Right lobe of liver (tissue), 6 donors: ENCODE data around the gene PCBD2. TPM values are rescaled to one million over a fixed set of nuclear protein-coding genes. Genes with fewer than 3 reads are reported as not detected.

ENCODE experiments used
- ATAC-seq, 4 donors: fragments of 200-7000 bp; cut with Tn5 transposase; one replicate each; pipeline ENCODE4 v1.9.1; 2020; ENCODE audit warnings: mild to moderate bottlenecking in 4 of 4, moderate library complexity in 4 of 4
- DNase-seq, 3 donors: peaks; one replicate each; pipeline ENCODE4 v3.0.0-alpha.2; 2020
- H3K27ac ChIP-seq, 3 donors: fragments of 200-600 bp; one replicate each; pipeline ENCODE4 v1.8.0; 2022
- H3K27me3 ChIP-seq, 2 donors: fragments of 200-600 bp; one replicate each; pipeline ENCODE4 v1.8.0; 2022
- H3K36me3 ChIP-seq, 4 donors: fragments of 200-600 bp; sonication (generic) in 1 of 4; one replicate each; pipeline versions ENCODE4 v1.5.1 to v1.8.0; 2017 to 2022; ENCODE audit warnings: control low read depth in 1 of 4
- H3K4me1 ChIP-seq, 4 donors: fragments of 200-600 bp; sonication (generic) in 1 of 4; one replicate each; pipeline versions ENCODE4 v1.5.1 to v1.8.0; 2017 to 2022; ENCODE audit warnings: control low read depth in 1 of 4
- H3K4me3 ChIP-seq, 3 donors: fragments of 200-600 bp; one replicate each; pipeline ENCODE4 v1.8.0; 2022
- H3K9me3 ChIP-seq, 4 donors: fragments of 200-600 bp; sonication (generic) in 1 of 4; one replicate each; pipeline versions ENCODE4 v1.5.1 to v1.8.0; 2017 to 2022; ENCODE audit warnings: control low read depth in 1 of 4
- POLR2A ChIP-seq: fragments of 450-650 bp; IDR thresholded peaks from one replicate; pipeline ENCODE4 v1.6.1; 2017; ENCODE audit warnings: antibody characterized with exemption, mild to moderate bottlenecking
- WGBS: methylation state at CpG from one replicate; pipeline ENCODE4 v1.1.6; 2018; ENCODE audit warnings: low coverage, low lambda C conversion rate; ENCODE audit not compliant: insufficient coverage; ENCODE audit errors: missing lambda C conversion rate; 5-methylcytosine and 5-hydroxymethylcytosine counted together
- intact Hi-C, 2 donors: fragments of 100-400 bp; cut with DNase I; formaldehyde crosslinking; loops; one replicate each; pipeline versions ENCODE4 v1.11.2 to v1.14.1; 2022
- total RNA-seq, 6 experiments: library from RNA; depleted of rRNA in 2 of 6; stranded (reverse); fragments of >200 nt in 2 of 6; fragmentation: NEBNext Ultra II Directional in 3 of 6; extraction: Animal tissue kit (Norgen Biotek cat#: 25700) in 3 of 6; gene quantifications; one replicate each; pipeline versions ENCODE4 v1.1.0 to v1.2.4, GENCODE V29; 2016 to 2023
- TF ChIP-seq, protein P1 (sequence below), 4 donors: fragments of 200-600 bp in 3 of 4; fragments of 450-650 bp in 1 of 4; IDR thresholded peaks; one replicate each; pipeline versions ENCODE4 v1.5.1 to v1.8.0; 2016 to 2022; ENCODE audit warnings: antibody characterized with exemption in 4 of 4, mild to moderate bottlenecking in 2 of 4
- donor health status: DM: no; HTN: yes; CAD: no.
- donor health status: DM: no; HTN: no; CAD: no.
- donor health status: DM: no; HTN: no; CAD: no.
- donor health status: DM: no; HTN: yes; CAD: no.
- donor health status: DM: no; HTN: yes; CAD: no.

The PCBD2 gene
- total RNA-seq, 6 experiments from 2014 or later, result 4.9 to 11.9 (median 10.8) TPM

DNA sequence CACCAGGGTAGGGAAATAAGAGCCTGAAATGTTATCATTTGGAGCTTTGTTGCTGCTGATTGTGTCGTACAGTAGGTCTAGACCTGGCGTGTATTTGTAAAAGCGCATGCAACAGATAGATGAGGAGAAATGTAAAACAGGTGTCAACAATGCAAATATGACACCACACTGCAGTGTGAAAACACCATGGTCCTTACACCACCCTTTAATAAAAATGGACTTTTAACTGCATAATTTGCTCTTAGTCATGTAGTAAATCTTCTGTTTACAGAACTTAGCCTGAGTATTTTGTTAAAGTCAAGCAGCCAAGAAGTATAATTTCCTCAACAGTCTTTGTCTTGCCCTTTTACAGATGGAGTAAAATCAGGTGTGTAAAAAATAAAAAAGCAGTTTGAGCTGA, 13.9 kb downstream of the PCBD2 start:
- WGBS, result 100% methylated on average over 3 of the region's 3 CpGs
- no peak overlapping the region for H3K4me3 ChIP-seq
- H3K27me3 ChIP-seq, result no peaks in the 10 kb centered on the region
- no peak for TF ChIP-seq POLR2A
- TF ChIP-seq, protein P1, sequence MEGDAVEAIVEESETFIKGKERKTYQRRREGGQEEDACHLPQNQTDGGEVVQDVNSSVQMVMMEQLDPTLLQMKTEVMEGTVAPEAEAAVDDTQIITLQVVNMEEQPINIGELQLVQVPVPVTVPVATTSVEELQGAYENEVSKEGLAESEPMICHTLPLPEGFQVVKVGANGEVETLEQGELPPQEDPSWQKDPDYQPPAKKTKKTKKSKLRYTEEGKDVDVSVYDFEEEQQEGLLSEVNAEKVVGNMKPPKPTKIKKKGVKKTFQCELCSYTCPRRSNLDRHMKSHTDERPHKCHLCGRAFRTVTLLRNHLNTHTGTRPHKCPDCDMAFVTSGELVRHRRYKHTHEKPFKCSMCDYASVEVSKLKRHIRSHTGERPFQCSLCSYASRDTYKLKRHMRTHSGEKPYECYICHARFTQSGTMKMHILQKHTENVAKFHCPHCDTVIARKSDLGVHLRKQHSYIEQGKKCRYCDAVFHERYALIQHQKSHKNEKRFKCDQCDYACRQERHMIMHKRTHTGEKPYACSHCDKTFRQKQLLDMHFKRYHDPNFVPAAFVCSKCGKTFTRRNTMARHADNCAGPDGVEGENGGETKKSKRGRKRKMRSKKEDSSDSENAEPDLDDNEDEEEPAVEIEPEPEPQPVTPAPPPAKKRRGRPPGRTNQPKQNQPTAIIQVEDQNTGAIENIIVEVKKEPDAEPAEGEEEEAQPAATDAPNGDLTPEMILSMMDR (IDR thresholded peaks at IDR 0.05), result no peak
- peaks cover 0 to 15% (median 0%) of the 10 kb centered on the region in 4 donors for H3K36me3 ChIP-seq
- H3K4me1 ChIP-seq, result peaks cover 0 to 14% (median 3%) of the 10 kb centered on the region in 4 donors
- DNase-seq, result no peak
- no peaks in the 10 kb centered on the region for H3K9me3 ChIP-seq
- ATAC-seq, result no peak
- intact Hi-C loops, result no loop called here
- no peak overlapping the region for H3K27ac ChIP-seq

DNA sequence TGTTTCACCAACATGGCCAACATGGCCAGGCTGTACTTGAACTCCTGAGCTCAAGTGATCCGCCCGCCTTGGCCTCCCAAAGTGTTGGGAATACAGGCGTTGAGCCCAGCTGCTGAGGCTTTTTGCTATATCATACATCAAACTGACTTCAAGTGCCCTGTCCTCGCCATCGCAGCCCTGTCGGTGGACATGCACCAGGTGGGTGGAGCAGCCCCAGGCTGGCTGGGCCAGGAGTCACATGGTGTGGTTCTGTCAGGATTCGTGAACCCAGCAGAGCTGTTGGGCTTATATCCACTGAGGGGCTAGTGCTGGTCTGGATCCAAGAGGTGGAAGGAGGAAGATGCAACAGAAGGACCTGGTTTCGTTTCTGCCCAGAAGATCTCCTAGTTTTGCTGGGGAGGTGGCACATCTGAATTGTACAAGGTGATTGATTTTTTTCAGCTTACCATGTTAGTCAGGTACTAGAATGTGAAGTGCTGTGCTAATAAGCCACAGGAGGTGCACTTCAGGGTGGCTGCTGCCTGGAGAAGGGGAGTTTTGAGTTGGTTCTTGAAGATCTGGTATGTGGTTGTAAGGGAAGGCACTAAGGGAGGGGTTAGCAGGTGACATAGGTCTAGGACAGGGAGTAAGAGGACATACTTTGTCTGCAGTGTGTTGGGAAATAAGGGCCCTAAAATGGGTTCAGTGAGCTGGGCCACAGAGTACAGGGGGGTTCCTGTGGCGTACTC, 16.1 kb downstream of the PCBD2 start:
- peaks cover 0 to 5% (median 0%) of the 10 kb centered on the region in 4 donors for H3K36me3 ChIP-seq
- H3K4me1 ChIP-seq, result peaks cover 0 to 14% (median 3%) of the 10 kb centered on the region in 4 donors
- no peaks in the 10 kb centered on the region for H3K9me3 ChIP-seq
- TF ChIP-seq, protein P1 (IDR thresholded peaks at IDR 0.05), result no peak
- no peak overlapping the region for H3K27ac ChIP-seq
- no peak for ATAC-seq
- no peak overlapping the region for H3K4me3 ChIP-seq
- DNase-seq, result no peak
- intact Hi-C loops, result no loop called here
- H3K27me3 ChIP-seq, result no peaks in the 10 kb centered on the region
- WGBS, result 100% methylated on average over 2 of the region's 9 CpGs

DNA sequence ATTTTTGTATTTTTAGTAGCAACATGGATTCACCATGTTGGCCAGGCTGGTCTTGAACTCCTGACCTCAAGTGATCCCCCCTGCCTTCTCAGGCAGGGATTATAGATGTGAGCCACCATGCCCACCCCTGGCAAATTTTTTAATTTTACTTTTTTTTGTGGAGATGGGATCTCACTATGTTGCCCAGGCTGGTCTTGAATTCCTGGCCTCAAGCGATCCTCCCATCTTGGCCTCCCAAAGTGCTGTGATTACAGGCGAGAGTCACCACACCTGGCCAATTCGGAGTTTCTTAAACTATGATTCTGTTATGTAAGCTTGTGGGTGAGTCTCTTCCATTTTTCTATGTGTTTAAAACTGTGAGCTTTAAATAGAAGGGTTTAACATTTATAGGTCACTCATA, 27.6 kb downstream of the PCBD2 start:
- Histone ChIP-seq H3K36me3 (peaks cover 0 to 6% (median 0%) of the 10 kb centered on the region in 4 donors), H3K4me1 (no peaks in the 10 kb centered on the region), H3K27ac (no peak overlapping the region), H3K27me3 (no peaks in the 10 kb centered on the region), H3K9me3 (no peaks in the 10 kb centered on the region), H3K4me3 (no peak overlapping the region)
- DNase-seq (no peak), ATAC-seq (no peak)
- intact Hi-C loops, result no loop called here
- TF ChIP-seq, protein P1 (IDR thresholded peaks at IDR 0.05), result no peak
- TF ChIP-seq POLR2A, result no peak
- 100% methylated on average over 3 of the region's 3 CpGs for WGBS

DNA sequence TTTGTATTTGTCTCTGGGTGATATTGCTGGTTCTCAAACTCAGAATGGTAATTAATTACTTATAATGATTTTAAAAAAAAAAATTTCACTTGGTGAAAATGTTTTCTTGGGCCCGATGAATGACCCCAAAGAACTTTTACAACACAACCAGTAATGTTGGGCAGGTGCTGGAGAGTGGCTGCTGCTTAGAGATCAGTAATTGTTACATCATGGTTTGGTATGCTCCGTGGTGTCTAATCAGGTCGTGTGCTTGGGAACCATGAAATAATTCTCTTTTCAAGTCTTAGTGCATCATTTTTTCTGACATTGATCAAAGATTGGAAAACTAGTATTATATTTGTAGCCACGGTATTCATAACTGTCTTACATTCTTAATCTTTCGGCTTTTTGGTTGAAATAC, 29.3 kb downstream of the PCBD2 start:
- Histone ChIP-seq H3K36me3 (peaks cover 0 to 6% (median 0%) of the 10 kb centered on the region in 4 donors), H3K27me3 (no peaks in the 10 kb centered on the region), H3K27ac (no peak overlapping the region), H3K9me3 (no peaks in the 10 kb centered on the region), H3K4me3 (no peak overlapping the region), H3K4me1 (no peaks in the 10 kb centered on the region)
- no peak for ATAC-seq
- DNase-seq, result no peak
- intact Hi-C loops, result no loop called here
- TF ChIP-seq, protein P1 (IDR thresholded peaks at IDR 0.05), result no peak
- TF ChIP-seq POLR2A, result no peak
- WGBS, result 95% methylated on average over 5 of the region's 5 CpGs
